T47D (cell line): ENCODE results near the gene AP3D1.

Source experiments
- DNase-seq, 2 experiments: peaks; one replicate each; pipeline versions ENCODE4 v3.0.0 to v3.0.0-alpha.2; 2011 to 2012; ENCODE audit warnings: low read depth in 1 of 2, low spot score in 1 of 2
- JUND ChIP-seq: IDR thresholded peaks from 2 replicates; pipeline ENCODE4 v1.6.1; 2012; ENCODE audit warnings: low read depth
- in situ Hi-C: cut with HindIII; loops from 2 replicates; pipeline ENCODE4 v1.10.0; 2016; ENCODE audit warnings: low sequenced_read_pairs, low pct_unique_long_range_greater_than_20kb

The AP3D1 gene

GRCh38 chr19:2115324-2115723 lies 36.0 kb downstream of the AP3D1 start:
- in situ Hi-C loops: no loop called here
- DNase-seq: no peak
- no peak for TF ChIP-seq JUND

- in situ Hi-C loops: no loop called here
- TF ChIP-seq JUND: no peak
- DNase-seq: no peak
Measured at GRCh38 chr19:2114821-2115220, 36.5 kb downstream of the AP3D1 start.

- in situ Hi-C loops: no loop called here
- no peak for DNase-seq
- no peak for TF ChIP-seq JUND
Measured at GRCh38 chr19:2114218-2114617, 37.1 kb downstream of the AP3D1 start.

- no peak for TF ChIP-seq JUND
- DNase-seq: no peak
- in situ Hi-C loops: no loop called here
Measured at GRCh38 chr19:2113439-2114211, 37.7 kb downstream of the AP3D1 start.

- no peak for DNase-seq
- in situ Hi-C loops: no loop called here
- TF ChIP-seq JUND: no peak
Measured at GRCh38 chr19:2112516-2113320, 38.6 kb downstream of the AP3D1 start.

- in situ Hi-C loops: no loop called here
- TF ChIP-seq JUND: no peak
- DNase-seq: no peak
Measured at GRCh38 chr19:2111886-2112285, 39.5 kb downstream of the AP3D1 start.

GRCh38 chr19:2111425-2111824 lies 39.9 kb downstream of the AP3D1 start:
- no peak for TF ChIP-seq JUND
- DNase-seq: no peak
- in situ Hi-C loops: no loop called here

- DNase-seq: no peak
- in situ Hi-C loops: no loop called here
- TF ChIP-seq JUND: no peak
Measured at GRCh38 chr19:2110822-2111221, 40.5 kb downstream of the AP3D1 start.

GRCh38 chr19:2109046-2109864 lies 42.1 kb downstream of the AP3D1 start:
- no peak for DNase-seq
- in situ Hi-C loops: no loop called here
- TF ChIP-seq JUND: no peak

- in situ Hi-C loops: no loop called here
- TF ChIP-seq JUND: no peak
Measured at GRCh38 chr19:2108251-2109016, 42.9 kb downstream of the AP3D1 start.

GRCh38 chr19:2103045-2103707 lies 48.2 kb downstream of the AP3D1 start:
- no peak for DNase-seq
- no peak for TF ChIP-seq JUND
- in situ Hi-C loops: no loop called here

More at GRCh38 chr19:2108251-2109016, 42.9 kb downstream of the AP3D1 start:
- DNase-seq: no peak
